ENCODE results near the gene NKAIN2.
"Not testable (repeated sequence)": the region's sequence is repeated elsewhere in the genome, so short reads cannot be mapped to it uniquely, and the experiment has no call there.

- TF ChIP-seq CTCF (conservative IDR thresholded peaks at IDR 0.05; ENCODE audit: low read depth, low read length); EZH2 (IDR thresholded peaks at IDR 0.05; ENCODE audit: borderline replicate concordance, low read depth, low read length, poor library complexity, severe bottlenecking): not testable (repeated sequence)
These were observed 609.0 kb downstream of the NKAIN2 start for GRCh38 chr6:124412657-124413056.
